Right lobe of liver (tissue), 4 donors: ENCODE data around the gene VMP1.

ENCODE experiments used
- POLR2A ChIP-seq: fragments of 450-650 bp; IDR thresholded peaks from one replicate; pipeline ENCODE4 v1.6.1; 2017; ENCODE audit warnings: antibody characterized with exemption, mild to moderate bottlenecking
- TF ChIP-seq, protein P1 (sequence below), 4 donors: fragments of 200-600 bp in 3 of 4; fragments of 450-650 bp in 1 of 4; IDR thresholded peaks; one replicate each; pipeline versions ENCODE4 v1.5.1 to v1.8.0; 2016 to 2022; ENCODE audit warnings: antibody characterized with exemption in 4 of 4, mild to moderate bottlenecking in 2 of 4
- donor health status: DM: no; HTN: no; CAD: no.
- donor health status: DM: no; HTN: no; CAD: no.
- donor health status: DM: no; HTN: yes; CAD: no.

DNA sequence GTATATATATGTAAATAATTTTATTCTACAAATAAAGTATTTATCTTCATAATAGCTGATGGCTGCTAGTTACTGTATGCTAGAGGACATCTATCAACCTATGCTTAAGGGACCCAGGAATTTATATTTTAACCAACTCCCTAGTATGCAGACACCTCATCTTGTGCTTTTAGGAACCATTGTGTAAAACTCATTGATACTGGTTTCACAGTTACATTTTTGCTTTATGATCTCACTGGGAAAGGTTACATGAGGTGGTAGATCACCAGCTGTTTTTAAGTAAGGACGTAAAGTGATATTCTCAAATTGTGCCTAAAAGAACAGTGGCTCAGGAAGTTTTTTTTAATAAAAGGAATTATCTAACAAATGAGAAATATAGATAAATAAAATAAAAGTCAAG is 56.4 kb downstream of the VMP1 start:
- TF ChIP-seq, protein P1, sequence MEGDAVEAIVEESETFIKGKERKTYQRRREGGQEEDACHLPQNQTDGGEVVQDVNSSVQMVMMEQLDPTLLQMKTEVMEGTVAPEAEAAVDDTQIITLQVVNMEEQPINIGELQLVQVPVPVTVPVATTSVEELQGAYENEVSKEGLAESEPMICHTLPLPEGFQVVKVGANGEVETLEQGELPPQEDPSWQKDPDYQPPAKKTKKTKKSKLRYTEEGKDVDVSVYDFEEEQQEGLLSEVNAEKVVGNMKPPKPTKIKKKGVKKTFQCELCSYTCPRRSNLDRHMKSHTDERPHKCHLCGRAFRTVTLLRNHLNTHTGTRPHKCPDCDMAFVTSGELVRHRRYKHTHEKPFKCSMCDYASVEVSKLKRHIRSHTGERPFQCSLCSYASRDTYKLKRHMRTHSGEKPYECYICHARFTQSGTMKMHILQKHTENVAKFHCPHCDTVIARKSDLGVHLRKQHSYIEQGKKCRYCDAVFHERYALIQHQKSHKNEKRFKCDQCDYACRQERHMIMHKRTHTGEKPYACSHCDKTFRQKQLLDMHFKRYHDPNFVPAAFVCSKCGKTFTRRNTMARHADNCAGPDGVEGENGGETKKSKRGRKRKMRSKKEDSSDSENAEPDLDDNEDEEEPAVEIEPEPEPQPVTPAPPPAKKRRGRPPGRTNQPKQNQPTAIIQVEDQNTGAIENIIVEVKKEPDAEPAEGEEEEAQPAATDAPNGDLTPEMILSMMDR (IDR thresholded peaks at IDR 0.05), result no peak
- TF ChIP-seq POLR2A, result no peak
